A549 (cell line): ENCODE measurements around the gene PKDREJ. TPM values are rescaled to one million over a fixed set of nuclear protein-coding genes. Genes with fewer than 3 reads are reported as not detected.

Source experiments
- ATAC-seq, 2 experiments: fragments of 200-7000 bp in 1 of 2; fragments of >200 bp in 1 of 2; cut with Nextera tagmentation in 1 of 2; cut with Tn5 transposase in 1 of 2; 3 replicates each; pipeline versions ENCODE4 v1.8.0 to v1.9.1; 2018 to 2020; ENCODE audit warnings: mild to moderate bottlenecking in 1 of 2, moderate library complexity in 1 of 2
- CTCF ChIA-PET: fragments of 300-600 bp; sonication (Branson Sonifier 250); formaldehyde crosslinking; extraction: SDS; loops from one replicate; lab custom pipeline; 2021; ENCODE audit warnings: antibody characterized with exemption, inconsistent platforms; lab: Yijun Ruan, JAX
- POLR2A ChIA-PET: fragments of 350-600 bp; formaldehyde crosslinking; extraction: SDS; loops from one replicate; lab custom pipeline; 2021; ENCODE audit warnings: antibody characterized with exemption, inconsistent platforms; lab: Yijun Ruan, JAX
- DNase-seq, 2 experiments: peaks; one replicate each; pipeline versions ENCODE4 v3.0.0 to v3.0.0-alpha.2; 2011 to 2016; ENCODE audit warnings: low read depth in 1 of 2, low spot score in 1 of 2
- FAIRE-seq: peaks from 2 replicates; lab custom pipeline; 2011; peaks lifted over from hg19 to GRCh38; lab: Jason Lieb, UNC
- H3K27ac ChIP-seq, 2 experiments: fragments of >200 bp; sonication (Bioruptor Twin); formaldehyde crosslinking; 3 replicates each; pipeline ENCODE4 v1.5.1; 2016 to 2017
- H3K4me1 ChIP-seq: fragments of >200 bp; sonication (Bioruptor Twin); formaldehyde crosslinking; 3 replicates; pipeline ENCODE4 v1.6.1; 2016
- H3K4me2 ChIP-seq: fragments of >200 bp; sonication (Bioruptor Twin); formaldehyde crosslinking; 3 replicates; pipeline ENCODE4 v1.6.1; 2016
- H3K4me3 ChIP-seq: fragments of >200 bp; sonication (Bioruptor Twin); formaldehyde crosslinking; 3 replicates; pipeline ENCODE4 v1.5.1; 2016
- H3K9me3 ChIP-seq: fragments of >200 bp; sonication (Bioruptor Twin); formaldehyde crosslinking; 3 replicates; pipeline ENCODE4 v1.6.1; 2016
- ATOH8 ChIP-seq: fragments of 250-450 bp; sonication (Bioruptor Pico); IDR thresholded peaks from 2 replicates; pipeline ENCODE4 v1.5.0; 2020; ENCODE audit warnings: low read depth, mild to moderate bottlenecking, moderate library complexity
- CBX2 ChIP-seq: fragments of 200-600 bp; sonication (generic); IDR thresholded peaks from 2 replicates; pipeline ENCODE4 v1.6.1; 2016; ENCODE audit warnings: low read depth, mild to moderate bottlenecking, borderline replicate concordance
- EHF ChIP-seq: fragments of 250-450 bp; sonication (Bioruptor Pico); IDR thresholded peaks from 2 replicates; pipeline ENCODE4 v1.5.0; 2020; ENCODE audit warnings: mild to moderate bottlenecking
- EHMT2 ChIP-seq: fragments of 200-600 bp; sonication (generic); IDR thresholded peaks from 2 replicates; pipeline ENCODE4 v1.6.1; 2016; ENCODE audit warnings: antibody characterized with exemption, low read depth, mild to moderate bottlenecking, moderate library complexity
- ESRRA ChIP-seq: fragments of 150-350 bp; IDR thresholded peaks from 2 replicates; pipeline ENCODE4 v1.6.1; 2014; ENCODE audit warnings: mild to moderate bottlenecking, low read length, borderline replicate concordance
- FOSB ChIP-seq: fragments of 250-450 bp; sonication (Bioruptor Pico); IDR thresholded peaks from 2 replicates; pipeline ENCODE4 v1.5.0; 2020; ENCODE audit warnings: mild to moderate bottlenecking, moderate library complexity
- GATA3 ChIP-seq: IDR thresholded peaks from 2 replicates; pipeline ENCODE4 v1.6.1; 2012; ENCODE audit warnings: borderline replicate concordance
- HMGXB4 ChIP-seq: fragments of 250-450 bp; sonication (Bioruptor Pico); IDR thresholded peaks from 2 replicates; pipeline ENCODE4 v1.5.0; 2021; ENCODE audit warnings: mild to moderate bottlenecking, moderate library complexity, borderline replicate concordance
- HOXA7 ChIP-seq: fragments of 250-450 bp; sonication (Bioruptor Pico); IDR thresholded peaks from 2 replicates; pipeline ENCODE4 v1.5.0; 2020; ENCODE audit warnings: mild to moderate bottlenecking, moderate library complexity
- HOXB13 ChIP-seq: fragments of 250-450 bp; sonication (Bioruptor Pico); IDR thresholded peaks from 2 replicates; pipeline ENCODE4 v1.5.0; 2020; ENCODE audit warnings: low read depth, mild to moderate bottlenecking, moderate library complexity
- HOXB5 ChIP-seq: fragments of 250-450 bp; sonication (Bioruptor Pico); IDR thresholded peaks from 2 replicates; pipeline ENCODE4 v1.5.0; 2020; ENCODE audit warnings: mild to moderate bottlenecking, moderate library complexity
- JUN ChIP-seq, 2 experiments: fragments of >200 bp; sonication (Bioruptor Twin); formaldehyde crosslinking; IDR thresholded peaks; 2 replicates in 1 of 2; 3 replicates in 1 of 2; pipeline ENCODE4 v1.6.1; 2016 to 2017
- NR3C1 ChIP-seq: fragments of >200 bp; sonication (Bioruptor Twin); formaldehyde crosslinking; IDR thresholded peaks from 3 replicates; pipeline ENCODE4 v1.6.1; 2017
- RAD21 ChIP-seq, 2 experiments: fragments of >200 bp in 1 of 2; sonication (Bioruptor Twin) in 1 of 2; formaldehyde crosslinking in 1 of 2; IDR thresholded peaks in 1 of 2; conservative IDR thresholded peaks in 1 of 2; 2 replicates in 1 of 2; 3 replicates in 1 of 2; pipeline ENCODE4 v1.6.1; 2012 to 2018; ENCODE audit warnings: inconsistent platforms in 1 of 2
- RARB ChIP-seq: fragments of 250-450 bp; sonication (Bioruptor Pico); IDR thresholded peaks from 2 replicates; pipeline ENCODE4 v1.8.0; 2021; ENCODE audit warnings: mild to moderate bottlenecking, moderate library complexity
- RNF2 ChIP-seq: fragments of 200-600 bp; sonication (generic); IDR thresholded peaks from 2 replicates; pipeline ENCODE4 v1.6.1; 2016; ENCODE audit warnings: low read depth, mild to moderate bottlenecking, antibody characterized with exemption, moderate library complexity, borderline replicate concordance
- TP53 ChIP-seq: fragments of 250-450 bp; sonication (Bioruptor Pico); IDR thresholded peaks from 2 replicates; pipeline ENCODE4 v1.5.0; 2021; ENCODE audit warnings: mild to moderate bottlenecking, moderate library complexity
- USF2 ChIP-seq: fragments of 450-650 bp; IDR thresholded peaks from 2 replicates; pipeline ENCODE4 v1.6.1; 2014; ENCODE audit warnings: antibody characterized with exemption
- ZC3H11A ChIP-seq: fragments of 450-650 bp; IDR thresholded peaks from 2 replicates; pipeline ENCODE4 v1.6.1; 2014; ENCODE audit warnings: antibody characterized with exemption, mild to moderate bottlenecking
- ZFP36 ChIP-seq: fragments of 450-650 bp; IDR thresholded peaks from 2 replicates; pipeline ENCODE4 v1.6.1; 2014; ENCODE audit warnings: borderline replicate concordance; ENCODE audit not compliant: partially characterized antibody
- WGBS: methylation state at CpG from one replicate; pipeline ENCODE4 v1.1.6; 2017; ENCODE audit errors: missing lambda C conversion rate; 5-methylcytosine and 5-hydroxymethylcytosine counted together
- polyA plus RNA-seq, 4 experiments: library from polyadenylated mRNA; depleted of rRNA in 3 of 4; stranded (reverse); fragments of >200 nt; fragmentation: RNase III in 1 of 4; extraction: RNeasy Plus Mini Kit Qiagen cat#74134 plus additional on column Dnase treatment in 1 of 4; gene quantifications; 2 replicates in 3 of 4; 3 replicates in 1 of 4; pipeline ENCODE4 v1.2.3, GENCODE V29; 2011 to 2017
- TF ChIP-seq, protein P1 (sequence below): IDR thresholded peaks from 2 replicates; pipeline ENCODE4 v1.6.1; 2012
- TF ChIP-seq, protein P2 (sequence below): fragments of >200 bp; sonication (Bioruptor Twin); formaldehyde crosslinking; IDR thresholded peaks from 3 replicates; pipeline ENCODE4 v1.6.1; 2016

The PKDREJ gene
- polyA plus RNA-seq, 2 of the 4 experiments (the other 2 are of a cell fraction), result not detected

- Histone ChIP-seq H3K9me3 (no peaks in the 10 kb centered on the region), H3K4me1 (no peaks in the 10 kb centered on the region), H3K27ac (no peak overlapping the region), H3K4me2 (no peak overlapping the region), H3K4me3 (no peak overlapping the region)
- no peak for DNase-seq
- CTCF ChIA-PET, result no interaction called here
- ATAC-seq, result no peak
- FAIRE-seq, result no peak
- TF ChIP-seq, protein P1, sequence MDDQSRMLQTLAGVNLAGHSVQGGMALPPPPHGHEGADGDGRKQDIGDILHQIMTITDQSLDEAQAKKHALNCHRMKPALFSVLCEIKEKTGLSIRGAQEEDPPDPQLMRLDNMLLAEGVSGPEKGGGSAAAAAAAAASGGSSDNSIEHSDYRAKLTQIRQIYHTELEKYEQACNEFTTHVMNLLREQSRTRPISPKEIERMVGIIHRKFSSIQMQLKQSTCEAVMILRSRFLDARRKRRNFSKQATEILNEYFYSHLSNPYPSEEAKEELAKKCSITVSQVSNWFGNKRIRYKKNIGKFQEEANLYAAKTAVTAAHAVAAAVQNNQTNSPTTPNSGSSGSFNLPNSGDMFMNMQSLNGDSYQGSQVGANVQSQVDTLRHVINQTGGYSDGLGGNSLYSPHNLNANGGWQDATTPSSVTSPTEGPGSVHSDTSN, result no peak
- TF ChIP-seq, protein P2, sequence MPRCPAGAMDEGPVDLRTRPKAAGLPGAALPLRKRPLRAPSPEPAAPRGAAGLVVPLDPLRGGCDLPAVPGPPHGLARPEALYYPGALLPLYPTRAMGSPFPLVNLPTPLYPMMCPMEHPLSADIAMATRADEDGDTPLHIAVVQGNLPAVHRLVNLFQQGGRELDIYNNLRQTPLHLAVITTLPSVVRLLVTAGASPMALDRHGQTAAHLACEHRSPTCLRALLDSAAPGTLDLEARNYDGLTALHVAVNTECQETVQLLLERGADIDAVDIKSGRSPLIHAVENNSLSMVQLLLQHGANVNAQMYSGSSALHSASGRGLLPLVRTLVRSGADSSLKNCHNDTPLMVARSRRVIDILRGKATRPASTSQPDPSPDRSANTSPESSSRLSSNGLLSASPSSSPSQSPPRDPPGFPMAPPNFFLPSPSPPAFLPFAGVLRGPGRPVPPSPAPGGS, result no peak
- TF ChIP-seq ESRRA (no peak), HOXB13 (CRISPR knock-in tag) (no peak), RNF2 (no peak), ATOH8 (CRISPR knock-in tag) (no peak), ZFP36 (no peak), TP53 (CRISPR knock-in tag) (no peak), EHF (CRISPR knock-in tag) (no peak), RAD21 (conservative IDR thresholded peaks at IDR 0.05 in 1 of 2, IDR thresholded peaks at IDR 0.05 in 1 of 2) (no peak), CBX2 (no peak), FOSB (CRISPR knock-in tag) (no peak), ZC3H11A (no peak), HOXA7 (CRISPR knock-in tag) (no peak), HMGXB4 (CRISPR knock-in tag) (no peak), USF2 (no peak), EHMT2 (no peak), HOXB5 (CRISPR knock-in tag) (no peak), RARB (no peak), JUN (IDR thresholded peaks at IDR 0.05) (no peak)
- POLR2A ChIA-PET, result no interaction called here
- 86% methylated on average over 13 of the region's 16 CpGs for WGBS
Observed at GRCh38 chr22:46238541-46238940, 24.6 kb downstream of the PKDREJ start.

GRCh38 chr22:46237453-46238124 is 25.6 kb downstream of the PKDREJ start:
- ATAC-seq, result no peak
- H3K27ac ChIP-seq, result no peak overlapping the region

More at GRCh38 chr22:46237453-46238124, 25.6 kb downstream of the PKDREJ start:
- H3K4me2 ChIP-seq, result no peak overlapping the region
- no peak for TF ChIP-seq EHMT2
- TF ChIP-seq USF2, result no peak
- TF ChIP-seq, protein P2, result no peak
- TF ChIP-seq GATA3, result no peak
- TF ChIP-seq NR3C1, result no peak
- TF ChIP-seq CBX2, result no peak
- 76% methylated on average over 12 of the region's 12 CpGs for WGBS
- no peak overlapping the region for H3K4me3 ChIP-seq
- H3K4me1 ChIP-seq, result no peaks in the 10 kb centered on the region
- no peaks in the 10 kb centered on the region for H3K9me3 ChIP-seq
- ChIA-PET POLR2A (no interaction called here), CTCF (interaction anchor here (0.9 kb wide), 1 partner anchor 10 kb away, joined by 3 read pairs; no protein-coding TSS in a partner anchor)
- DNase-seq (no peak), FAIRE-seq (no peak)
